ENCODE data around the gene TFAP2B.

- no peak for TF ChIP-seq CTCF (IDR thresholded peaks at IDR 0.05; ENCODE audit: low read depth, low read length)
- TF ChIP-seq POLR2A (IDR thresholded peaks at IDR 0.05; ENCODE audit: extremely low read depth, insufficient read length) = no peak
Observed at GRCh38 chr6:50842446-50842845, 23.8 kb downstream of the TFAP2B start.
